Endodermal cell (in vitro differentiated cells): ENCODE data around the gene SEMA3A. TPM values are rescaled to one million over a fixed set of nuclear protein-coding genes. Genes with fewer than 3 reads are reported as not detected.

Source experiments
- DNase-seq: peaks from one replicate; pipeline ENCODE4 v3.0.0-alpha.2; 2017
- H3K27ac ChIP-seq: 2 replicates; pipeline ENCODE4 v1.5.1; 2013; ENCODE audit warnings: mild to moderate bottlenecking, low read depth, low read length, moderate library complexity
- H3K27me3 ChIP-seq: 2 replicates; pipeline ENCODE4 v1.6.1; 2013; ENCODE audit warnings: mild to moderate bottlenecking, low read length, moderate library complexity; ENCODE audit not compliant: insufficient read depth, control insufficient read depth, poor library complexity, severe bottlenecking
- H3K36me3 ChIP-seq: 2 replicates; pipeline ENCODE4 v1.7.0; 2013; ENCODE audit warnings: mild to moderate bottlenecking, low read length, moderate library complexity; ENCODE audit not compliant: control insufficient read depth, insufficient read depth
- H3K4me1 ChIP-seq: one replicate; pipeline ENCODE4 v1.7.0; 2013; ENCODE audit warnings: low read length; ENCODE audit not compliant: control insufficient read depth, insufficient read depth
- H3K4me3 ChIP-seq: 2 replicates; pipeline ENCODE4 v1.5.1; 2013; ENCODE audit warnings: mild to moderate bottlenecking, low read length, moderate library complexity
- H3K9ac ChIP-seq: 2 replicates; pipeline ENCODE4 v1.6.1; 2013; ENCODE audit warnings: mild to moderate bottlenecking, low read length, moderate library complexity; ENCODE audit not compliant: poor library complexity, severe bottlenecking; ENCODE audit errors: extremely low read depth
- H3K9me3 ChIP-seq: 2 replicates; pipeline ENCODE4 v1.6.1; 2013; ENCODE audit warnings: mild to moderate bottlenecking, low read length, moderate library complexity; ENCODE audit not compliant: control insufficient read depth
- H3K27ac Mint-ChIP-seq: 2 replicates; pipeline ENCODE4 v1.8.0; 2020; ENCODE audit warnings: mixed read lengths
- H3K27me3 Mint-ChIP-seq: 2 replicates; pipeline ENCODE4 v1.8.0; 2021; ENCODE audit warnings: mild to moderate bottlenecking, mixed read lengths; ENCODE audit not compliant: insufficient read depth
- H3K36me3 Mint-ChIP-seq: 2 replicates; pipeline ENCODE4 v1.8.0; 2020; ENCODE audit warnings: low read depth, mixed read lengths
- H3K4me1 Mint-ChIP-seq: 2 replicates; pipeline ENCODE4 v1.8.0; 2020; ENCODE audit warnings: mixed read lengths
- H3K4me3 Mint-ChIP-seq: 2 replicates; pipeline ENCODE4 v1.8.0; 2020; ENCODE audit warnings: mild to moderate bottlenecking, moderate library complexity, mixed read lengths
- H3K9me3 Mint-ChIP-seq: 2 replicates; pipeline ENCODE4 v1.8.0; 2020; ENCODE audit warnings: mild to moderate bottlenecking, mixed read lengths
- CTCF ChIP-seq: fragments of 200-600 bp; sonication (generic); conservative IDR thresholded peaks from 2 replicates; pipeline ENCODE4 v1.5.0; 2021; ENCODE audit warnings: antibody characterized with exemption, mild to moderate bottlenecking
- WGBS, 2 experiments: methylation state at CpG; one replicate each; pipeline versions ENCODE4 v1.1.5 to v1.1.7; 2013; ENCODE audit warnings: missing lambda C conversion rate in 2 of 2, mixed read lengths in 1 of 2; ENCODE audit not compliant: insufficient coverage in 1 of 2, insufficient read length in 1 of 2; 5-methylcytosine and 5-hydroxymethylcytosine counted together
- total RNA-seq, 2 donors: library from RNA; stranded (reverse); fragmentation: NEBNext Ultra II Directional in 1 of 2; extraction: Animal tissue kit (Norgen Biotek cat#: 25700) in 1 of 2; gene quantifications; 2 replicates in 1 of 2; 3 replicates in 1 of 2; pipeline ENCODE4 v1.2.1, GENCODE V29; 2021

Gene SEMA3A
- total RNA-seq, 2 donors from 2014 or later = 43.5 to 72.8 TPM

- no peak overlapping the region for H3K4me3 ChIP-seq
- Mint-ChIP-seq H3K27ac (no peak overlapping the region), H3K9me3 (no peaks in the 10 kb centered on the region), H3K27me3 (no peaks in the 10 kb centered on the region), H3K36me3 (peaks cover 50% of the 10 kb centered on the region), H3K4me1 (peaks cover 3% of the 10 kb centered on the region), H3K4me3 (no peak overlapping the region)
- 97% methylated on average over 2 of the region's 3 CpGs; no CpG with 5 or more reads in 1 of the 2 experiments for WGBS, 2 experiments
- no peak overlapping the region for H3K27ac ChIP-seq
- H3K36me3 ChIP-seq = peaks cover 78% of the 10 kb centered on the region
- H3K27me3 ChIP-seq = no peaks in the 10 kb centered on the region
- no peaks in the 10 kb centered on the region for H3K4me1 ChIP-seq
- no peak for TF ChIP-seq CTCF
- no peak for DNase-seq
- no peak overlapping the region for H3K9ac ChIP-seq
- no peaks in the 10 kb centered on the region for H3K9me3 ChIP-seq
Observed at GRCh38 chr7:84002348-84002747, 192.2 kb downstream of the SEMA3A start.

GRCh38 chr7:83996879-83997278, 197.7 kb downstream of the SEMA3A start:
- no peak overlapping the region for H3K27ac ChIP-seq
- Mint-ChIP-seq H3K27me3 (no peaks in the 10 kb centered on the region), H3K9me3 (peaks cover 15% of the 10 kb centered on the region), H3K4me3 (no peak overlapping the region), H3K27ac (no peak overlapping the region), H3K4me1 (no peaks in the 10 kb centered on the region), H3K36me3 (peaks cover 48% of the 10 kb centered on the region)
- peaks cover 56% of the 10 kb centered on the region for H3K36me3 ChIP-seq
- H3K9ac ChIP-seq = no peak overlapping the region
- H3K4me3 ChIP-seq = no peak overlapping the region
- WGBS, 2 experiments = 0% methylated on average over 1 of the region's 1 CpG; no CpG with 5 or more reads in 1 of the 2 experiments
- DNase-seq = no peak
- no peaks in the 10 kb centered on the region for H3K4me1 ChIP-seq
- peaks cover 11% of the 10 kb centered on the region for H3K9me3 ChIP-seq
- H3K27me3 ChIP-seq = no peaks in the 10 kb centered on the region
- no peak for TF ChIP-seq CTCF

- TF ChIP-seq CTCF = no peak
- Histone ChIP-seq H3K4me1 (no peaks in the 10 kb centered on the region), H3K9ac (no peak overlapping the region), H3K27ac (no peak overlapping the region), H3K36me3 (peaks cover 32% of the 10 kb centered on the region), H3K9me3 (peaks cover under 1% of the 10 kb centered on the region), H3K4me3 (no peak overlapping the region), H3K27me3 (no peaks in the 10 kb centered on the region)
- Mint-ChIP-seq H3K27me3 (no peaks in the 10 kb centered on the region), H3K4me1 (no peaks in the 10 kb centered on the region), H3K4me3 (no peak overlapping the region), H3K9me3 (peaks cover 8% of the 10 kb centered on the region), H3K36me3 (peaks cover 33% of the 10 kb centered on the region), H3K27ac (no peak overlapping the region)
- no peak for DNase-seq
- 97% methylated on average over 1 of the region's 1 CpG; no CpG with 5 or more reads in 1 of the 2 experiments for WGBS, 2 experiments
Observed at GRCh38 chr7:83987764-83988163, 206.8 kb downstream of the SEMA3A start.
